Measurements from ENCODE around the gene CARHSP1. TPM values are rescaled to one million over a fixed set of nuclear protein-coding genes. Genes with fewer than 3 reads are reported as not detected.

Gene CARHSP1
- total and polyA plus RNA-seq, 2 of the 4 experiments (the other 2 are of a cell fraction): 121 to 138 TPM

DNA sequence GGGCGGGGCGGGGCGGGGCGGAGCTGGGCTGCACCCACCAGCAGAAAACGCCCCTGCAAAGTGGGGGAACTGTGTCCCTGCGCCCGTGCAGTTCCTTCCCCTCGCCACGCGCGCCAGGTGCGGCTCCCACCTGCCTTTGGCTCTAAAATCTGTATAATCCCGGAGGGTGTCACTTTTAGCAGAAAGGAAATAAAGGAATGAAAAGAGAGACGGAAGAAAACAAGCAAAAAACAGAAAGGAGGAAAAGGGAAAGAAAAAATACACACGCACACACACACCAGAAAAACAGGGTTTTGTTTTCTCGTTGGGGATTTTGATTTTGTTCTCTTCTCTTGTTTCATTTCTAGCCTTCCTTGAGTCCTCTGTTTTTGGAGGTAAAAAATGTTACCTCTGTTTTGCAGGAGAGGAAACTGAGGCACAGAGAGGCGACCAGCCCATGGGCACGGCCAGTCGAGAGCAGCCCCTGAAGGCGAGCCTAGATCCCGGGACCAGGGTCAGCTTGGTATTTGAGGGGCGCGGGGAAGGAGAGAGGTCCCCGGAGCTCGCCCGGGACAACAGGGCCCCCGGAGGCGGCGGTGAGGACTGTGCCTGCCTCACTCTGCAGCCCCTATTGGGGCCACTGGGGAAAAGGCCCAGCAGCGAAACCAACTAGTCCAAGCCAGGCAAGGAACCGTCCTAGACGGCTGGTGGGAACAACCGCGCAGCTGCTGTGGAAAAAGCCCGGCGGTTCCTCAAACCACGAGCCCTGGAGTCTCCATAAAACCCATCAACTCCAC lies 594 bp upstream of the CARHSP1 start:
- intact Hi-C loops (cut with micrococcal nuclease) (loop anchor here (5.0 kb wide), 1 partner anchor 72 kb away; the partner anchor contains the start of genes PMM2 and TMEM186), dilution Hi-C loops (cut with HindIII; ENCODE audit: low sequenced_read_pairs, unreplicated experiment) (no loop called here), in situ Hi-C loops (cut with MboI; ENCODE audit: low sequenced_read_pairs) (no loop called here)
- no peak for TF ChIP-seq CHD1 (IDR thresholded peaks at IDR 0.05; ENCODE audit: low read depth, low read length)
- Histone ChIP-seq H2AK5ac (ENCODE audit: low read depth, low read length) (no peak overlapping the region), H3K27ac (ENCODE audit: insufficient read depth, low read length) (peak overlapping the region; percentile 45; the same call in 1 of the 2 replicates), H3K18ac (ENCODE audit: low read depth, low read length) (no peak overlapping the region; the same call in 1 of the 2 replicates), H3K4me1 (ENCODE audit: control insufficient read depth, insufficient read depth, low read length) (peaks cover 8% of the 10 kb centered on the region), H3K23ac (ENCODE audit: low read depth, low read length) (peak overlapping the region; percentile 10; the same call in 1 of the 2 replicates), H4K8ac (ENCODE audit: low read depth in 2 of 2, low read length in 2 of 2) (peak overlapping the region; percentile 24 to 29; a peak in 2 of 4 replicates), H4K5ac (ENCODE audit: low read depth, low read length) (0 out of 2 replicates have a peak overlapping the region, but pooled peaks have one; percentile 15), H3K14ac (replicated peaks; ENCODE audit: low read depth, low read length) (0 out of 2 replicates have a peak overlapping the region, but pooled peaks have one; percentile 30), H3K56ac (ENCODE audit: extremely low read depth, insufficient read depth, low read length) (no peak overlapping the region), H3K79me1 (ENCODE audit: low read depth in 1 of 2, low read length in 2 of 2) (peaks cover 5 to 42% of the 10 kb centered on the region in 2 experiments), H2BK15ac (ENCODE audit: low read depth, low read length) (no peak overlapping the region), H4K20me1 (ENCODE audit: insufficient read depth, low read length) (peaks cover 31% of the 10 kb centered on the region), H3K4ac (ENCODE audit: low read depth, low read length) (peak overlapping the region; percentile 43; the same call in 1 of the 2 replicates), H2BK120ac (ENCODE audit: low read depth, low read length) (peak overlapping the region; percentile 46; the same call in 1 of the 2 replicates), H2AK9ac (replicated peaks; ENCODE audit: low read depth, low read length, poor library complexity) (peak overlapping the region; percentile 77), H4K91ac (ENCODE audit: insufficient read depth, low read depth, low read length) (peak overlapping the region; percentile 46; the same call in 1 of the 2 replicates), H2BK20ac (ENCODE audit: low read depth, low read length) (no peak overlapping the region), H3K4me3 (ENCODE audit: insufficient read depth, low read depth, low read length) (peak overlapping the region; percentile 68), H2AFZ (replicated peaks; ENCODE audit: low read length, poor library complexity) (peak overlapping the region; percentile 89), H3K9ac (ENCODE audit: low read depth, low read length) (peak overlapping the region; percentile 49; the same call in 1 of the 2 replicates), H3K9me3 (ENCODE audit: control insufficient read depth, insufficient read depth, low read length) (no peaks in the 10 kb centered on the region), H3K9me1 (ENCODE audit: insufficient read depth, low read length) (peaks cover under 1% of the 10 kb centered on the region; the same call in 1 of the 2 replicates), H3K27me3 (ENCODE audit: control insufficient read depth, insufficient read depth, low read length) (no peaks in the 10 kb centered on the region), H3K4me2 (ENCODE audit: low read depth, low read length) (peak overlapping the region; percentile 96), H3K36me3 (ENCODE audit: control insufficient read depth, insufficient read depth, low read length) (no peaks in the 10 kb centered on the region; the same call in 1 of the 2 replicates), H2BK5ac (ENCODE audit: low read depth, low read length, poor library complexity, severe bottlenecking) (no peak overlapping the region)
- ChIA-PET POLR2A (ENCODE audit: unreplicated experiment) (no interaction called here), CTCF (interaction anchor here (0.7 to 1.7 kb wide), 2 partner anchors 11 to 139 kb away, joined by 3 to 6 read pairs; no protein-coding TSS in a partner anchor)
- WGBS, 2 experiments (ENCODE audit: extremely low coverage in 2 of 2, insufficient read length in 1 of 2): 51% methylated on average over 7 of the region's 37 CpGs; no CpG with 5 or more reads in 1 of the 2 experiments
- no TSS peak for BruUV-seq (replicated peaks)
- no peak for ATAC-seq (ENCODE audit: low read depth)
- no peak for DNase-seq
